Nasal cavity respiratory epithelium epithelial cell of viscerocranial mucosa (primary cell): ENCODE results near the gene CREM. TPM values are rescaled to one million over a fixed set of nuclear protein-coding genes. Genes with fewer than 3 reads are reported as not detected.

ENCODE experiments used
- total RNA-seq: library from RNA; depleted of rRNA; stranded (reverse); fragments of >200 nt; gene quantifications from 2 replicates; pipeline ENCODE4 v1.2.3, GENCODE V29; 2014

Gene CREM
- total RNA-seq = 22.8 and 30.8 TPM in 2 replicates

DNA sequence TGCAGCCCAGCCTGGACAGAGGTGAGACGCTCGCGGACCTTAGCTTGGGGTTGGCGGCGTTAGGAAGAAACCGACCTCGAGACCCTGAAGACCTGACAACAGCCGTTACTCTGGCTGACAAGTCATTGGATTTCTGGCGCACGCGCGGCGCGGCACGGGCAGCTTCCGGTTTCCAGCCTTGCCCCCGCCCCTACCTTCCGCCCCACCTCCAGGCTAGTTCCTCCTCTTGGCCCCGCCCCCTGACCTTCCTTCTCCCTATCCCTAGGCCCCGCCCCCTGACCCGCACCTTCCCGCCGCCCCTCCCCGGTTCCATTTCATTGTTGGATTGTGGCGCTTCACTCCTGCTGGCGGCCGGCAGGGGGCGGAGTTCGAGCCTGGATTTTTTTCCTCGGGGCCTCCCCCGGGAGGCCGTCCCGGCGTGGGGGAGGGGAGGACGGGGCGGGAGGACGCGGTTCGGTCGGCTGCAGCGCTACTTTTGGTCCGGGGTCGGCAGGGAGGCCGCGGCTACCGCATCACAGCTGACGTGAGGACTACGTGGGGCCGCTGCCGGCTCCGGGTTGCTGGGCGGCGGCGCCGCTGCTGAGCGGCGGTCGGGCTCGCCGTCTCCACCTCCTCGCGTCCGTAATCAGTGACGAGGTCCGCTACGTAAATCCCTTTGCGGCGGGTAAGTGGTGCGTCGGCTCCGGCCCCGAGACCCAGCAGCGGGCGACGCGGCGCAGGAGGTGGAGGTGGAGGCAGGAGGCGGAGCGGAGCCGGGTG, at the start of gene CREM:
CREM (plus strand) TSS at position 317 of the 759 bp plus-strand sequence. CDS start 10,990 bp downstream, outside the sequence.

DNA sequence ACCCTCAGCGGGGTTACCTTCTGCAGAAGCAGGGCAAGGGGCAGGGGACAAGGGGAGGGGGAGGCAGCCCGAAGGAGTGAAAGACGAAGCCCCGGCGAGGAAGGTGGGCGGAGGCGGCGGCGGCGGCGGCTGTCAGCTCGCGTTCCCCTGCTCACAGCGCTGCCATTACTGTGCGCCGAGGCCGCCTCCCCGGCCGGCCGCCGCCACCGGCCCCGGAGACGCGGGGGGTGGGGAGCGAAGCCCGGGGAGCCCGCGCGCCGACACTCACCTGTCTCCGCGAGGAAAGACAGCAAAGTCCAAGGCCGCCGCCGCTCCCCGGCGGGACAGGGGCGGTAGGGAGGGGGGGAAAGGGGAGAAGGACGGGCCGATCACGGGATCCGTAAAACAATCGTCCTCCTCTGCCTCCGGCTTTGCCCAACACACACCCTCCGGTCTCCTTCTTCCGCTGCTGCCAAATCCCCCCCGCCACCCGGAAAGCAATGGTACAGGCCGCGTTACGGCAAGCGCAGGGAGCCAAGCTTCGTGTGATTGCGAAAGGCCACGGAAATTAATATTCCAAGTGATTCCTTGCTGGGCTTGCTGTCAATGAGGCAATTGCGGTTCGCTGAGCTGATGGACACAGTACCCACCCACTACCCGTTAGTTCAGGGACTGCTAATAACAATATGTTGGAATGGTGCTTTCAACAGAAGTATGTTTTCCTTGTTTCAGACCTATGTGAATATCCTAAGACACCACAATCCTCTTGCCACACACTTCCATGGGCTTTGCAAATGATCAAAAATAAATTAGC, 36.3 kb upstream of the CREM start, which contains the start of gene CUL2:
CUL2 (minus strand) TSS at position 180 of the 793 bp plus-strand sequence. CDS start 19,024 bp downstream, outside the sequence.

Other genes starting within 250 kb of the CREM start
- 28.7 and 56.3 TPM in 2 replicates for gene CUL2, start 36.5 kb upstream of the CREM start, total RNA-seq
- 59.4 and 66.3 TPM in 2 replicates for gene CCNY, start 209.7 kb downstream of the CREM start, total RNA-seq